SK-N-SH (cell line): Measurements from ENCODE around the gene DTX1. TPM values are rescaled to one million over a fixed set of nuclear protein-coding genes. Genes with fewer than 3 reads are reported as not detected.

Experiments used
- CTCF ChIA-PET: fragments of 300-600, 350-600 bp; formaldehyde crosslinking; extraction: SDS; loops from one replicate; lab custom pipeline; 2021; lab: Yijun Ruan, JAX
- POLR2A ChIA-PET: fragments of 350-600 bp; sonication (Branson Sonifier 250); formaldehyde crosslinking; extraction: SDS; loops from one replicate; lab custom pipeline; 2020; ENCODE audit warnings: antibody characterized with exemption, inconsistent platforms; lab: Yijun Ruan, JAX
- DNase-seq: peaks from one replicate; pipeline ENCODE4 v3.0.0; 2012
- H2AFZ ChIP-seq: fragments of 200-600 bp; sonication (generic); 2 replicates; pipeline ENCODE4 v1.8.1; 2016; ENCODE audit warnings: antibody characterized with exemption, mild to moderate bottlenecking, low read depth
- H3F3A ChIP-seq: fragments of 200-600 bp; sonication (generic); replicated peaks from 2 replicates; pipeline ENCODE3; 2016; ENCODE audit warnings: antibody characterized with exemption, mild to moderate bottlenecking; ENCODE audit not compliant: insufficient read depth
- H3K27ac ChIP-seq, 2 experiments: fragments of 200-500 bp in 1 of 2; fragments of 200-600 bp in 1 of 2; sonication (Bioruptor generic) in 1 of 2; sonication (generic), shearing (Covaris generic) in 1 of 2; 2 replicates each; pipeline versions ENCODE4 v1.5.1 to v1.6.1; 2014 to 2016; ENCODE audit warnings: low read depth in 2 of 2, inconsistent platforms in 1 of 2, low read length in 1 of 2, mild to moderate bottlenecking in 1 of 2, mixed read lengths in 1 of 2
- H3K27me3 ChIP-seq: fragments of 200-600 bp; sonication (generic), shearing (Covaris generic); 2 replicates; pipeline ENCODE4 v1.6.1; 2016; ENCODE audit warnings: mixed run types; ENCODE audit not compliant: insufficient read depth
- H3K36me3 ChIP-seq, 2 experiments: fragments of 200-500 bp in 1 of 2; fragments of 200-600 bp in 1 of 2; sonication (Bioruptor generic) in 1 of 2; sonication (generic) in 1 of 2; replicated peaks in 1 of 2; 2 replicates each; pipeline versions ENCODE3 to v1.5.1; 2014 to 2016; ENCODE audit warnings: low read length in 1 of 2, mild to moderate bottlenecking in 1 of 2; ENCODE audit not compliant: insufficient read depth in 2 of 2, control insufficient read depth in 1 of 2
- H3K4me1 ChIP-seq, 2 experiments: fragments of 200-500 bp in 1 of 2; fragments of 200-600 bp in 1 of 2; sonication (Bioruptor generic) in 1 of 2; sonication (generic), shearing (Covaris generic) in 1 of 2; 2 replicates each; pipeline versions ENCODE4 v1.5.1 to v1.6.1; 2014 to 2016; ENCODE audit warnings: low read depth in 1 of 2, low read length in 1 of 2, mixed run types in 1 of 2; ENCODE audit not compliant: insufficient read depth in 2 of 2, control insufficient read depth in 1 of 2
- H3K4me2 ChIP-seq: fragments of 200-600 bp; sonication (generic), shearing (Covaris generic); 2 replicates; pipeline ENCODE4 v1.6.1; 2017; ENCODE audit warnings: mixed run types
- H3K4me3 ChIP-seq, 2 experiments: fragments of 200-500 bp in 1 of 2; fragments of 200-600 bp in 1 of 2; sonication (Bioruptor generic) in 1 of 2; sonication (generic), shearing (Covaris generic) in 1 of 2; 2 replicates each; pipeline versions ENCODE4 v1.5.1 to v1.8.1; 2014 to 2016; ENCODE audit warnings: low read depth in 2 of 2, inconsistent platforms in 1 of 2, low read length in 1 of 2, mild to moderate bottlenecking in 1 of 2, mixed read lengths in 1 of 2, moderate library complexity in 1 of 2
- H3K79me2 ChIP-seq: fragments of 200-600 bp; sonication (generic); 2 replicates; pipeline ENCODE4 v1.8.1; 2017; ENCODE audit warnings: mild to moderate bottlenecking; ENCODE audit not compliant: insufficient read depth
- H3K9ac ChIP-seq: fragments of 200-600 bp; sonication (generic); 2 replicates; pipeline ENCODE4 v1.6.1; 2017; ENCODE audit warnings: mixed run types
- H3K9me2 ChIP-seq: fragments of 200-600 bp; sonication (generic); 2 replicates; pipeline ENCODE4 v1.6.1; 2017; ENCODE audit warnings: mixed run types
- H3K9me3 ChIP-seq: fragments of 200-600 bp; sonication (generic); 2 replicates; pipeline ENCODE4 v1.6.1; 2017; ENCODE audit warnings: mixed run types, mild to moderate bottlenecking, moderate library complexity
- H4K20me1 ChIP-seq: fragments of 200-600 bp; sonication (generic); 2 replicates; pipeline ENCODE4 v1.6.1; 2017; ENCODE audit warnings: mild to moderate bottlenecking, mixed run types; ENCODE audit not compliant: insufficient read depth
- CHD2 ChIP-seq: fragments of 150-350 bp; IDR thresholded peaks from 2 replicates; pipeline ENCODE4 v1.6.1; 2018; ENCODE audit warnings: low read length; ENCODE audit not compliant: partially characterized antibody
- ELF1 ChIP-seq: IDR thresholded peaks from 2 replicates; pipeline ENCODE4 v1.4.0; 2012
- EP300 ChIP-seq, 2 experiments: IDR thresholded peaks; 2 replicates each; pipeline versions ENCODE4 v1.4.0 to v1.6.1; 2012; ENCODE audit warnings: borderline replicate concordance in 1 of 2, low read depth in 1 of 2, low read length in 1 of 2
- EZH2phosphoT487 ChIP-seq: fragments of 200-600 bp; sonication (generic); IDR thresholded peaks from 2 replicates; pipeline ENCODE4 v1.6.1; 2017; ENCODE audit warnings: low read depth, mixed run types, mild to moderate bottlenecking, antibody characterized with exemption, moderate library complexity, borderline replicate concordance
- FOXM1 ChIP-seq: IDR thresholded peaks from 2 replicates; pipeline ENCODE4 v1.4.0; 2012; ENCODE audit warnings: low read depth, mild to moderate bottlenecking
- GATA2 ChIP-seq: sonication (generic); formaldehyde crosslinking; IDR thresholded peaks from 2 replicates; pipeline ENCODE4 v1.5.0; 2020; ENCODE audit warnings: mild to moderate bottlenecking, missing genetic modification reagents
- IRF3 ChIP-seq: fragments of 150-350 bp; IDR thresholded peaks from 2 replicates; pipeline ENCODE4 v1.6.1; 2016; ENCODE audit warnings: mild to moderate bottlenecking, low read depth, low read length
- JUND ChIP-seq: IDR thresholded peaks from 2 replicates; pipeline ENCODE4 v1.4.0; 2012
- MAX ChIP-seq: IDR thresholded peaks from 2 replicates; pipeline ENCODE4 v1.4.0; 2012; ENCODE audit warnings: low read depth
- MEF2A ChIP-seq: IDR thresholded peaks from 2 replicates; pipeline ENCODE4 v1.4.0; 2012; ENCODE audit warnings: low read depth, borderline replicate concordance
- NRF1 ChIP-seq: IDR thresholded peaks from 2 replicates; pipeline ENCODE4 v1.6.1; 2012; ENCODE audit warnings: low read depth, mild to moderate bottlenecking, low read length
- PBX3 ChIP-seq: IDR thresholded peaks from 2 replicates; pipeline ENCODE4; 2012
- REST ChIP-seq: IDR thresholded peaks from 2 replicates; pipeline ENCODE4 v1.6.1; 2012; ENCODE audit warnings: mild to moderate bottlenecking, low read depth, low read length, moderate library complexity
- RXRA ChIP-seq: IDR thresholded peaks from 2 replicates; pipeline ENCODE4 v1.4.0; 2012; ENCODE audit warnings: low read depth, mild to moderate bottlenecking, borderline replicate concordance
- TCF12 ChIP-seq: IDR thresholded peaks from 2 replicates; pipeline ENCODE4 v1.4.0; 2012
- TEAD4 ChIP-seq: IDR thresholded peaks from 2 replicates; pipeline ENCODE4 v1.4.0; 2012; ENCODE audit warnings: mild to moderate bottlenecking, borderline replicate concordance; ENCODE audit not compliant: insufficient read depth
- USF1 ChIP-seq: IDR thresholded peaks from 2 replicates; pipeline ENCODE4 v1.4.0; 2012; ENCODE audit warnings: low read depth, borderline replicate concordance
- USF2 ChIP-seq: fragments of 150-350 bp; IDR thresholded peaks from 2 replicates; pipeline ENCODE4 v1.6.1; 2017; ENCODE audit warnings: antibody characterized with exemption, low read length, low read depth, borderline replicate concordance
- WGBS: methylation state at CpG from one replicate; pipeline ENCODE4 v1.1.6; 2017; ENCODE audit warnings: low lambda C conversion rate; 5-methylcytosine and 5-hydroxymethylcytosine counted together
- polyA plus RNA-seq, 3 experiments: library from polyadenylated mRNA; depleted of rRNA; stranded (reverse); fragments of >200 nt; gene quantifications; 2 replicates each; pipeline ENCODE4 v1.2.3, GENCODE V29; 2012

DTX1 gene
- polyA plus RNA-seq, 1 of the 3 experiments (the other 2 are of a cell fraction): 0.72 TPM

GRCh38 chr12:113116875-113117274 lies 60.3 kb downstream of the DTX1 start:
- ChIA-PET POLR2A (no interaction called here), CTCF (interaction anchor here (1.0 to 2.2 kb wide), 2 partner anchors 19 to 22 kb away, joined by 3 to 10 read pairs; no protein-coding TSS in a partner anchor)
- no peak for DNase-seq

More at GRCh38 chr12:113116875-113117274, 60.3 kb downstream of the DTX1 start:
- Histone ChIP-seq H2AFZ (no peak overlapping the region), H3F3A (no peaks in the 10 kb centered on the region), H3K9me3 (no peaks in the 10 kb centered on the region), H3K9me2 (no peaks in the 10 kb centered on the region), H3K27ac (no peak overlapping the region), H3K4me1 (peaks cover 0 to 7% of the 10 kb centered on the region in 2 experiments; a peak in 1 of 4 replicates), H4K20me1 (no peaks in the 10 kb centered on the region), H3K79me2 (no peaks in the 10 kb centered on the region), H3K27me3 (no peaks in the 10 kb centered on the region; the same call in 1 of the 2 replicates), H3K4me2 (no peak overlapping the region), H3K36me3 (no peaks in the 10 kb centered on the region), H3K4me3 (no peak overlapping the region), H3K9ac (no peak overlapping the region)
- TF ChIP-seq IRF3: no peak
- no peak for TF ChIP-seq REST
- TF ChIP-seq FOXM1: no peak
- no peak for TF ChIP-seq TEAD4
- TF ChIP-seq PBX3: no peak
- TF ChIP-seq EZH2phosphoT487: no peak
- TF ChIP-seq JUND: no peak
- TF ChIP-seq MAX: no peak
- TF ChIP-seq MEF2A: no peak
- TF ChIP-seq EP300 (IDR thresholded peaks at IDR 0.05; ENCODE audit: borderline replicate concordance in 1 of 2, low read depth in 1 of 2, low read length in 1 of 2): no peak
- no peak for TF ChIP-seq ELF1
- no peak for TF ChIP-seq TCF12
- no peak for TF ChIP-seq RXRA
- TF ChIP-seq USF1: no peak
- TF ChIP-seq GATA2 (CRISPR knock-in tag): no peak
- no peak for TF ChIP-seq NRF1
- no peak for TF ChIP-seq USF2
- no peak for TF ChIP-seq CHD2
- 43% methylated on average over 6 of the region's 6 CpGs for WGBS
